ENCODE measurements around the gene APPL2.

APPL2 gene

DNA sequence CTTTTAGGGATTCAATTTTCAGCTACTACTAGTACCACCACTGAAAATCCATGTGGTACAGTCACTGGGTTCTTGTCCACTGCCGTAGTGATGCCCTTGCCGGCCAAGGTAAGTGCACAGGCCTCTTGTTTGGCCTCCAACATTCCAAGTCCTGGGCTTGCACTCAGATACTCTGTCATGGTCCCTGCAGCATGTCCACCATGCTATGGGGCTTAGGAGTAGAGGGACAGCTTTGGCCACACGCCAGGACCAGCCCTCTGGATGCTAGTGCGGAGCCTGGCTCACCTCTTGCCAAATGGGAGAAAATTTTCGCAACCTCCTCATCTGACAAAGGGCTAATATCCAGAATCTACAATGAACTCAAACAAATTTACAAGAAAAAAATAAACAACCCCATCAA is 38.6 kb upstream of the APPL2 start:
- TF ChIP-seq POLR2AphosphoS5 (IDR thresholded peaks at IDR 0.05; ENCODE audit: borderline replicate concordance, low read depth, low read length) (no peak), EZH2 (IDR thresholded peaks at IDR 0.05) (no peak), FOXP2 (optimal IDR thresholded peaks at IDR 0.05; ENCODE audit: control extremely low read depth, extremely low read length, insufficient read depth) (no peak)
- Histone ChIP-seq H3K27ac (no peak overlapping the region), H3K4me3 (no peak overlapping the region), H3K9ac (ENCODE audit: insufficient read length) (no peak overlapping the region), H3K36me3 (ENCODE audit: insufficient read depth, low read length) (no peaks in the 10 kb centered on the region), H3K9me3 (ENCODE audit: low read depth, low read length) (no peaks in the 10 kb centered on the region)
- DNase-seq (ENCODE audit: low read depth, low spot score): no peak

DNA sequence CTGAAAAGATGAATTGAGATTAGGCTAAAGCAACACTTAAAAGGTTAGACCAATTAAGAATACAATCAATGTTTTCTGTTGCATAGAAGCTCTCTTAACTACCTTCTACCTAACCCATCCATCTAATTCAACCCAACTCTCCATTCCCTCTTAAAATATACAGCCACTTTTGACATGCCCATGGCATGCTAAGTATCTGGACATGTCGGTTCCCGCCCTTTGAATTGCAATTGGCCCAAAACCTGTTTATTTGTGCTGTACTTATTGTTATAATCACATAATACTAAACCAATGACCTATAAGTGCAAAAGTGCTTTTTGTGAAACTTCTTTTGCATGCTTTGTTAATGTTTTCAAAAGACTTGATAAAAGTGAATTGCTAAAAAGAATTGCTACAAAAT is 37.6 kb upstream of the APPL2 start:
- TF ChIP-seq FOXP2 (optimal IDR thresholded peaks at IDR 0.05; ENCODE audit: control extremely low read depth, extremely low read length, insufficient read depth) (no peak), EZH2 (IDR thresholded peaks at IDR 0.05) (no peak), POLR2AphosphoS5 (IDR thresholded peaks at IDR 0.05; ENCODE audit: borderline replicate concordance, low read depth, low read length) (no peak)
- no peak overlapping the region for H3K4me3 ChIP-seq
- no peaks in the 10 kb centered on the region for H3K9me3 ChIP-seq (ENCODE audit: low read depth, low read length)
- no peak overlapping the region for H3K27ac ChIP-seq
- DNase-seq (ENCODE audit: low read depth, low spot score): no peak
- H3K9ac ChIP-seq (ENCODE audit: insufficient read length): no peak overlapping the region
- no peaks in the 10 kb centered on the region for H3K36me3 ChIP-seq (ENCODE audit: insufficient read depth, low read length)

DNA sequence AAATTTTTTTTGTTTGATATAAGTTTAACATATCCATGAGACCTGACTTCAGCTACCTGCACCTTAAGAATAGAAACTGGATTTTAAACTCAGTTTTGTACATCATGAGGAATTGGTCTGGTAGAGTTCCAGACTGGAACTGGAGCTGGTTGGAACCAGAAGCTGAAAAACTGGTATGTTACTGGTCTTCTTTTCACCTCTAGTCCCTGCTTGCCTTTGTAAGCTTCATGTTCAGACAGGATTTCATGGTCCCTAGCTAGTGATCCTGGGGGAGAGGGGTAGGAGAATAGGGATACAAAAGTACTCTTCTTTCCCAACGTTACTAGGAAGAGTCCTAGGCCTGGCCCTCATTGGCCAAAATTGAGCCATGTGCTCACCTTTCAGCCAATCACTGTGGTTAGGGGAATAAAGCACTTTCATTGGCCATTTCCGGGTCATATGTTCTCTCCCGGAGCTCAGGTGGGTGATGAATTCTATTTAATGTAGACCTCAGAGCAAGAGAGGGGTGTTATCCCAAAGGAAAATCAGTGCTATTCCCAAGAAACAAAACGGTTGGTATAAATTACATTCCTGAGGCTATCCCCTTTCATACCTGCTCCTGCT is 36.9 kb upstream of the APPL2 start:
- no peak for DNase-seq (ENCODE audit: low read depth, low spot score)

DNA sequence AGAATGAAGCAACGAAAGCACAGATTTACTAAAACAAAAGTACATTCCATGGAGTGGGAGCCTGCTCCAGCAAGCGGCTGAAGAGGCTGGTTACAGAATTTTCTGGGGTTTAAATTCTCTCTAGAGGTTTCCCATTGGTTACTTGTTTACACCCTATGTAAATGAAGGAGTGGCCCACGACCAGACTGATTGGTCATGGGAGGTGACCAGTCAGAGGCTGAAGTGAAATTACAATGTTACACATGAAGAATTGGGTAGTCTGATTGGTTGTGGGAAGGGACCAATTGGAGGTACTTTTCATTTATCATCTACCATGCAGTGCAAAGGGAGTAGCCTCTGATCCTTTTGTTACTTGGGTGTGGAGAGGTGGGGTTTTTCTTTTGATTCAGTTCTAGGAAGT is 36.2 kb upstream of the APPL2 start:
- Histone ChIP-seq H3K36me3 (ENCODE audit: insufficient read depth, low read length) (no peaks in the 10 kb centered on the region), H3K4me3 (no peak overlapping the region), H3K9me3 (ENCODE audit: low read depth, low read length) (no peaks in the 10 kb centered on the region), H3K27ac (no peak overlapping the region), H3K9ac (ENCODE audit: insufficient read length) (no peak overlapping the region)
- TF ChIP-seq POLR2AphosphoS5 (IDR thresholded peaks at IDR 0.05; ENCODE audit: borderline replicate concordance, low read depth, low read length) (no peak), FOXP2 (optimal IDR thresholded peaks at IDR 0.05; ENCODE audit: control extremely low read depth, extremely low read length, insufficient read depth) (no peak)
- no peak for DNase-seq (ENCODE audit: low read depth, low spot score)

More for the DNA sequence above, 36.9 kb upstream of the APPL2 start:
- TF ChIP-seq FOXP2 (optimal IDR thresholded peaks at IDR 0.05; ENCODE audit: control extremely low read depth, extremely low read length, insufficient read depth): no peak
- no peak for TF ChIP-seq POLR2AphosphoS5 (IDR thresholded peaks at IDR 0.05; ENCODE audit: borderline replicate concordance, low read depth, low read length)
- TF ChIP-seq EZH2 (IDR thresholded peaks at IDR 0.05): no peak
- Histone ChIP-seq H3K9me3 (ENCODE audit: low read depth, low read length) (no peaks in the 10 kb centered on the region), H3K4me3 (no peak overlapping the region), H3K27ac (no peak overlapping the region), H3K36me3 (ENCODE audit: insufficient read depth, low read length) (no peaks in the 10 kb centered on the region), H3K9ac (ENCODE audit: insufficient read length) (no peak overlapping the region)

DNA sequence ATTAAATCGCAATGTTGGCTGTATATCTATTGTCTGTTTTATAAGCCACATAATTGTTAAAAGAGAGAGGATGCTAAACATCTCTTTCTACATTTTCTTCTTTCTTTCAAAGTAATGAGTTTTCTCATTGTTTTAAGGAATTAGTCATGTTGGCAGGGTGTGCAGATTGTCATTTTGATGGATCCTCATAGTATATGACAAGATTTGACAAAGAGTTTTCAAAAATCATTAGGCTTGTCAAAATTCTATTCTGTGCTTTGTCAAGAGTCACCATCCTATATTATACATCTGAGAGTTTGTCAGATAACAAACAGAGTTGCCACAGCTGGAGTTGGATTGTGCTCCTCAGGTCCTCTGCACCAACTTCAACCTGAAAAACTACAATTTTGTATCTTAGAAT is 35.4 kb upstream of the APPL2 start:
- no peak for DNase-seq (ENCODE audit: low read depth, low spot score)
- H3K27ac ChIP-seq: no peak overlapping the region
- TF ChIP-seq EZH2 (IDR thresholded peaks at IDR 0.05) (no peak), FOXP2 (optimal IDR thresholded peaks at IDR 0.05; ENCODE audit: control extremely low read depth, extremely low read length, insufficient read depth) (no peak), POLR2AphosphoS5 (IDR thresholded peaks at IDR 0.05; ENCODE audit: borderline replicate concordance, low read depth, low read length) (no peak)

DNA sequence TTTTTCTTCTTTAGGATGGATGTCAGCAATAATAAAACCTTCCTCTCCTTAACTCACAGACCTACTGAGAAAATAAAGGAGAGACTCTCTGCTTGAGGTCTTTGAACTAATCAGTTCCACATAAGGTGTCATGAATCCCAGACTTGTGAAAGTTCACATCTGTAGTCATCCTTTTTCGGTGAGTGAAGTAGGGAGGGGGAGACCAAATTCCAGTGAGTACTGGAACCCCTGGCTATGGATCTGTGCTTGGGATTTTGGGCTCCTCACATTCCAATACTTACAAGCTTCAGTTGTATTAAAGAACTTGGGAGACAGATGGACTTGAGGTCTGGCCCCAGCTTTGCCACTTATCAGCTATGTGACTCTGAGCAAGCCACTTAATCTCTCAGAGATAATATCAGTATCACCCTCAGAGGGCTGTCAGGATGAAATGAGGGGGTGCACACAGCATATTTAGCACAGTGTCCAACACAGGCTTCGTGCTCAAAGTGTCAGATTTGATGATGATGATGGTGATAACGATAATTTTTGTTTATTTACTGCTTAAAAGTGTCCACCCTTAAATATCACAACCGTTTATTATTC is 34.8 kb upstream of the APPL2 start:
- TF ChIP-seq POLR2AphosphoS5 (IDR thresholded peaks at IDR 0.05; ENCODE audit: borderline replicate concordance, low read depth, low read length) (no peak), EZH2 (IDR thresholded peaks at IDR 0.05) (no peak), FOXP2 (optimal IDR thresholded peaks at IDR 0.05; ENCODE audit: control extremely low read depth, extremely low read length, insufficient read depth) (no peak)
- no peak for DNase-seq (ENCODE audit: low read depth, low spot score)
- H3K27ac ChIP-seq: no peak overlapping the region

More for the DNA sequence above, 35.4 kb upstream of the APPL2 start:
- no peak overlapping the region for H3K9ac ChIP-seq (ENCODE audit: insufficient read length)
- H3K36me3 ChIP-seq (ENCODE audit: insufficient read depth, low read length): no peaks in the 10 kb centered on the region
- no peak overlapping the region for H3K4me3 ChIP-seq
- no peaks in the 10 kb centered on the region for H3K9me3 ChIP-seq (ENCODE audit: low read depth, low read length)

DNA sequence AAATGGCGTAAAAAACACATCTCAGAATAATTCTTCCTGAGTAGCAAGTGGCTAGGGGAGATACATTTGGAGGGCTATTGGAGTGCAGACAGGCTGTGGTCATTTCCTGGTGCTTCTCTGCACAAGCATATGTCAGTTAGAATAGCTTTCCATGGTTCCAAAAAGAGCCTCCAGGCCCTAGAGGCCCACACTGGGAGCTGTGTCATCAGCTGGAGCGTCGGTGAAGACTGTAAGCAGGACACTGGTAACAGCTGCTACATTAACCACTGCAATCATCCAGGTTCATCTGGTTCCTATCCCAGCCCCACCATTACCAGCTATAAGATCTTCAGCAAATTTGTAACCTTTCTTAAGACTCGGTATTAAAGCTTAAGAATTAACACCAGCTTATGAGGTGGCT is 31.7 kb upstream of the APPL2 start:
- no peak overlapping the region for H3K4me3 ChIP-seq
- DNase-seq (ENCODE audit: low read depth, low spot score): no peak
- TF ChIP-seq FOXP2 (optimal IDR thresholded peaks at IDR 0.05; ENCODE audit: control extremely low read depth, extremely low read length, insufficient read depth) (no peak), EZH2 (IDR thresholded peaks at IDR 0.05) (no peak), POLR2AphosphoS5 (IDR thresholded peaks at IDR 0.05; ENCODE audit: borderline replicate concordance, low read depth, low read length) (no peak)

More for the DNA sequence above, 34.8 kb upstream of the APPL2 start:
- no peak overlapping the region for H3K4me3 ChIP-seq
- no peaks in the 10 kb centered on the region for H3K36me3 ChIP-seq (ENCODE audit: insufficient read depth, low read length)
- H3K9ac ChIP-seq (ENCODE audit: insufficient read length): no peak overlapping the region
- H3K9me3 ChIP-seq (ENCODE audit: low read depth, low read length): no peaks in the 10 kb centered on the region

DNA sequence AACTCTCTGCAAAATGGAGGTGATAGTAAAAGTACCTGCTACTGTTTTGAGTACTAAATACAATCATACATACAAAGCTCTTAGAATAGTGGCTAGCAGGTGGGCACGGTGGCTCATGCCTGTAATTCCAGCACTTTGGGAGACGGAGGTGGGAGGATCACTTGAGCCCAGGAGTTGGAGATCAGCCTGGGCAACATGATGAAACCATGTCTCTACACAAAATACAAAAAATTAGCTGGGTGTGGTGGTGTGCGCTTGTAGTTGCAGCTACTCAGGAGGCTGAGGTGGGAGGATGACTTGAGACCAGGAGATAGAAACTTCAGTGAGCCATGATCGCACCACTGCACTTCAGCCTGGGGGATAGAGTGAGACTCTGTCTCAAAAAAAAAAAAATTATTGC is 28.8 kb upstream of the APPL2 start:
- Histone ChIP-seq H3K9me3 (ENCODE audit: low read depth, low read length) (no peaks in the 10 kb centered on the region), H3K27ac (no peak overlapping the region), H3K9ac (ENCODE audit: insufficient read length) (no peak overlapping the region), H3K36me3 (ENCODE audit: insufficient read depth, low read length) (no peaks in the 10 kb centered on the region), H3K4me3 (no peak overlapping the region)
- DNase-seq (ENCODE audit: low read depth, low spot score): no peak
- TF ChIP-seq FOXP2 (optimal IDR thresholded peaks at IDR 0.05; ENCODE audit: control extremely low read depth, extremely low read length, insufficient read depth): no peak
- TF ChIP-seq EZH2 (IDR thresholded peaks at IDR 0.05): no peak
- no peak for TF ChIP-seq POLR2AphosphoS5 (IDR thresholded peaks at IDR 0.05; ENCODE audit: borderline replicate concordance, low read depth, low read length)

More for the DNA sequence above, 31.7 kb upstream of the APPL2 start:
- H3K9ac ChIP-seq (ENCODE audit: insufficient read length): no peak overlapping the region
- no peaks in the 10 kb centered on the region for H3K36me3 ChIP-seq (ENCODE audit: insufficient read depth, low read length)
- H3K9me3 ChIP-seq (ENCODE audit: low read depth, low read length): no peaks in the 10 kb centered on the region
- no peak overlapping the region for H3K27ac ChIP-seq

Data from SK-N-MC (cell line).